HEK293 (cell line): ENCODE data around the gene IL36RN.

ENCODE experiments used
- CTCF ChIA-PET: fragments of 350-600 bp; formaldehyde crosslinking; extraction: SDS; loops from one replicate; lab custom pipeline; 2021; ENCODE audit warnings: antibody characterized with exemption; lab: Yijun Ruan, JAX
- POLR2A ChIA-PET: fragments of 300-600 bp; formaldehyde crosslinking; extraction: SDS; loops from one replicate; lab custom pipeline; 2020; ENCODE audit warnings: antibody characterized with exemption, inconsistent platforms; lab: Yijun Ruan, JAX
- H3K27ac ChIP-seq: fragments of 200-500 bp; sonication (Bioruptor generic); 2 replicates; pipeline ENCODE4 v1.5.1; 2014; ENCODE audit warnings: low read depth, low read length, control low read depth, inconsistent platforms; ENCODE audit errors: extremely low read depth
- H3K36me3 ChIP-seq, 2 experiments: fragments of 200-500 bp in 1 of 2; sonication (Bioruptor generic) in 1 of 2; 1 replicate in 1 of 2; 2 replicates in 1 of 2; pipeline ENCODE4 v1.5.1; 2014 to 2017; ENCODE audit warnings: inconsistent platforms in 2 of 2, low read length in 2 of 2; ENCODE audit not compliant: control insufficient read depth in 2 of 2, insufficient read depth in 1 of 2
- H3K4me1 ChIP-seq: fragments of 200-500 bp; sonication (Bioruptor generic); 2 replicates; pipeline ENCODE4 v1.5.1; 2014; ENCODE audit warnings: mild to moderate bottlenecking, low read length, inconsistent platforms; ENCODE audit not compliant: control insufficient read depth, insufficient read depth
- H3K4me3 ChIP-seq: 2 replicates; pipeline ENCODE4 v1.5.1; 2011; ENCODE audit warnings: low read depth, mild to moderate bottlenecking, control low read depth, low read length, moderate library complexity
- H3K9me3 ChIP-seq: fragments of 200-500 bp; sonication (Bioruptor generic); 2 replicates; pipeline ENCODE4 v1.5.1; 2014; ENCODE audit warnings: low read depth, low read length, inconsistent platforms; ENCODE audit not compliant: control insufficient read depth, insufficient read depth
- BCL11B ChIP-seq: fragments of 450-650 bp; formaldehyde crosslinking; IDR thresholded peaks from 2 replicates; pipeline ENCODE4 v1.5.1; 2016; ENCODE audit warnings: low read depth, missing biosample characterization, missing genetic modification characterization
- GLIS1 ChIP-seq: fragments of 450-650 bp; formaldehyde crosslinking; IDR thresholded peaks from 2 replicates; pipeline ENCODE4 v1.5.1; 2016; ENCODE audit warnings: missing biosample characterization, missing genetic modification characterization
- IKZF3 ChIP-seq: fragments of 450-650 bp; IDR thresholded peaks from 2 replicates; pipeline ENCODE4 v1.5.0; 2018; ENCODE audit warnings: missing biosample characterization, mild to moderate bottlenecking, missing genetic modification characterization, moderate library complexity
- KLF1 ChIP-seq: fragments of 450-650 bp; formaldehyde crosslinking; IDR thresholded peaks from 2 replicates; pipeline ENCODE4 v1.5.1; 2016; ENCODE audit warnings: missing biosample characterization, missing genetic modification characterization
- KLF16 ChIP-seq: fragments of 450-650 bp; formaldehyde crosslinking; IDR thresholded peaks from 2 replicates; pipeline ENCODE4 v1.5.1; 2017; ENCODE audit warnings: missing biosample characterization, missing genetic modification characterization
- OSR2 ChIP-seq: fragments of 450-650 bp; formaldehyde crosslinking; IDR thresholded peaks from 2 replicates; pipeline ENCODE4 v1.5.1; 2016; ENCODE audit warnings: missing biosample characterization, missing genetic modification characterization
- PRDM1 ChIP-seq: fragments of 450-650 bp; formaldehyde crosslinking; IDR thresholded peaks from 2 replicates; pipeline ENCODE4; 2016; ENCODE audit warnings: missing biosample characterization, missing genetic modification characterization
- ZBTB8A ChIP-seq: fragments of 450-650 bp; formaldehyde crosslinking; IDR thresholded peaks from 2 replicates; pipeline ENCODE4 v1.5.1; 2016; ENCODE audit warnings: missing biosample characterization, missing genetic modification characterization
- ZFP69B ChIP-seq: fragments of 450-650 bp; formaldehyde crosslinking; IDR thresholded peaks from 2 replicates; pipeline ENCODE4 v1.5.1; 2016; ENCODE audit warnings: missing biosample characterization, missing genetic modification characterization
- ZNF146 ChIP-seq: fragments of 450-650 bp; formaldehyde crosslinking; IDR thresholded peaks from 2 replicates; pipeline ENCODE4 v1.5.1; 2016; ENCODE audit warnings: missing biosample characterization, missing genetic modification characterization
- ZNF274 ChIP-seq, 2 experiments: fragments of 200-500 bp in 1 of 2; fragments of 450-650 bp in 1 of 2; sonication (Bioruptor generic) in 1 of 2; formaldehyde crosslinking in 1 of 2; IDR thresholded peaks; 2 replicates each; pipeline versions ENCODE4 v1.5.1 to v1.6.1; 2014 to 2016; ENCODE audit warnings: borderline replicate concordance in 1 of 2, inconsistent platforms in 1 of 2, low read length in 1 of 2, missing biosample characterization in 1 of 2, missing genetic modification characterization in 1 of 2
- ZNF354C ChIP-seq: fragments of 450-650 bp; formaldehyde crosslinking; IDR thresholded peaks from 2 replicates; pipeline ENCODE4 v1.5.1; 2016; ENCODE audit warnings: missing biosample characterization, missing genetic modification characterization, low read depth, borderline replicate concordance
- ZNF366 ChIP-seq: fragments of 450-650 bp; formaldehyde crosslinking; conservative IDR thresholded peaks from 2 replicates; pipeline ENCODE4 v1.5.1; 2016; ENCODE audit warnings: missing biosample characterization, missing genetic modification characterization
- ZNF423 ChIP-seq: fragments of 450-650 bp; formaldehyde crosslinking; IDR thresholded peaks from 2 replicates; pipeline ENCODE4 v1.5.1; 2016; ENCODE audit warnings: missing biosample characterization, missing genetic modification characterization
- ZNF549 ChIP-seq: fragments of 450-650 bp; IDR thresholded peaks from 2 replicates; pipeline ENCODE4 v1.5.1; 2018; ENCODE audit warnings: missing biosample characterization, missing genetic modification characterization, mild to moderate bottlenecking, inconsistent platforms, moderate library complexity
- ZNF660 ChIP-seq: fragments of 450-650 bp; IDR thresholded peaks from 2 replicates; pipeline ENCODE4 v1.5.1; 2018; ENCODE audit warnings: missing biosample characterization, mild to moderate bottlenecking, missing genetic modification characterization
- ZNF677 ChIP-seq: fragments of 450-650 bp; IDR thresholded peaks from 2 replicates; pipeline ENCODE4 v1.5.0; 2018; ENCODE audit warnings: missing biosample characterization, mild to moderate bottlenecking, missing genetic modification characterization, moderate library complexity
- ZNF704 ChIP-seq: fragments of 450-650 bp; formaldehyde crosslinking; IDR thresholded peaks from 2 replicates; pipeline ENCODE4 v1.5.1; 2016; ENCODE audit warnings: missing biosample characterization, missing genetic modification characterization
- ZNF707 ChIP-seq: fragments of 450-650 bp; formaldehyde crosslinking; IDR thresholded peaks from 2 replicates; pipeline ENCODE4 v1.5.1; 2016; ENCODE audit warnings: missing biosample characterization, missing genetic modification characterization
- ZSCAN16 ChIP-seq: fragments of 450-650 bp; formaldehyde crosslinking; IDR thresholded peaks from 2 replicates; pipeline ENCODE4 v1.5.1; 2016; ENCODE audit warnings: missing biosample characterization, missing genetic modification characterization
- ZSCAN30 ChIP-seq: fragments of 450-650 bp; IDR thresholded peaks from 2 replicates; pipeline ENCODE4 v1.5.1; 2018; ENCODE audit warnings: missing biosample characterization, mild to moderate bottlenecking, missing genetic modification characterization, moderate library complexity
- TF ChIP-seq, protein P1 (sequence below): fragments of 450-650 bp; formaldehyde crosslinking; IDR thresholded peaks from 2 replicates; pipeline ENCODE4 v1.5.1; 2016; ENCODE audit warnings: missing biosample characterization, missing genetic modification characterization
- TF ChIP-seq, protein P2 (sequence below): fragments of 450-650 bp; formaldehyde crosslinking; IDR thresholded peaks from 2 replicates; pipeline ENCODE4 v1.5.1; 2016; ENCODE audit warnings: missing biosample characterization, missing genetic modification characterization, borderline replicate concordance
- TF ChIP-seq, protein P3 (sequence below): fragments of 450-650 bp; formaldehyde crosslinking; IDR thresholded peaks from 2 replicates; pipeline ENCODE4 v1.5.1; 2016; ENCODE audit warnings: missing biosample characterization, missing genetic modification characterization
- TF ChIP-seq, protein P4 (sequence below): fragments of 450-650 bp; formaldehyde crosslinking; IDR thresholded peaks from 2 replicates; pipeline ENCODE4 v1.5.1; 2017; ENCODE audit warnings: missing biosample characterization, missing genetic modification characterization

Gene IL36RN

GRCh38 chr2:113036763-113037162, 22.2 kb upstream of the IL36RN start (continued):
- TF ChIP-seq IKZF3: no peak
- TF ChIP-seq ZFP69B (tag by site-specific recombination): no peak
- no peak for TF ChIP-seq ZNF354C
- TF ChIP-seq ZBTB8A: no peak
- no peak for TF ChIP-seq OSR2
- no peak for TF ChIP-seq GLIS1 (tag by site-specific recombination)
- TF ChIP-seq, protein P1, sequence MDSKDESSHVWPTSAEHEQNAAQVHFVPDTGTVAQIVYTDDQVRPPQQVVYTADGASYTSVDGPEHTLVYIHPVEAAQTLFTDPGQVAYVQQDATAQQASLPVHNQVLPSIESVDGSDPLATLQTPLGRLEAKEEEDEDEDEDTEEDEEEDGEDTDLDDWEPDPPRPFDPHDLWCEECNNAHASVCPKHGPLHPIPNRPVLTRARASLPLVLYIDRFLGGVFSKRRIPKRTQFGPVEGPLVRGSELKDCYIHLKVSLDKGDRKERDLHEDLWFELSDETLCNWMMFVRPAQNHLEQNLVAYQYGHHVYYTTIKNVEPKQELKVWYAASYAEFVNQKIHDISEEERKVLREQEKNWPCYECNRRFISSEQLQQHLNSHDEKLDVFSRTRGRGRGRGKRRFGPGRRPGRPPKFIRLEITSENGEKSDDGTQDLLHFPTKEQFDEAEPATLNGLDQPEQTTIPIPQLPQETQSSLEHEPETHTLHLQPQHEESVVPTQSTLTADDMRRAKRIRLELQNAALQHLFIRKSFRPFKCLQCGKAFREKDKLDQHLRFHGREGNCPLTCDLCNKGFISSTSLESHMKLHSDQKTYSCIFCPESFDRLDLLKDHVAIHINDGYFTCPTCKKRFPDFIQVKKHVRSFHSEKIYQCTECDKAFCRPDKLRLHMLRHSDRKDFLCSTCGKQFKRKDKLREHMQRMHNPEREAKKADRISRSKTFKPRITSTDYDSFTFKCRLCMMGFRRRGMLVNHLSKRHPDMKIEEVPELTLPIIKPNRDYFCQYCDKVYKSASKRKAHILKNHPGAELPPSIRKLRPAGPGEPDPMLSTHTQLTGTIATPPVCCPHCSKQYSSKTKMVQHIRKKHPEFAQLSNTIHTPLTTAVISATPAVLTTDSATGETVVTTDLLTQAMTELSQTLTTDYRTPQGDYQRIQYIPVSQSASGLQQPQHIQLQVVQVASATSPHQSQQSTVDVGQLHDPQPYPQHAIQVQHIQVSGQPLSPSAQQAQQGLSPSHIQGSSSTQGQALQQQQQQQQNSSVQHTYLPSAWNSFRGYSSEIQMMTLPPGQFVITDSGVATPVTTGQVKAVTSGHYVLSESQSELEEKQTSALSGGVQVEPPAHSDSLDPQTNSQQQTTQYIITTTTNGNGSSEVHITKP: no peak
- TF ChIP-seq, all 188 proteins: peak for 0

- CTCF ChIA-PET: no interaction called here
- TF ChIP-seq, protein P2, sequence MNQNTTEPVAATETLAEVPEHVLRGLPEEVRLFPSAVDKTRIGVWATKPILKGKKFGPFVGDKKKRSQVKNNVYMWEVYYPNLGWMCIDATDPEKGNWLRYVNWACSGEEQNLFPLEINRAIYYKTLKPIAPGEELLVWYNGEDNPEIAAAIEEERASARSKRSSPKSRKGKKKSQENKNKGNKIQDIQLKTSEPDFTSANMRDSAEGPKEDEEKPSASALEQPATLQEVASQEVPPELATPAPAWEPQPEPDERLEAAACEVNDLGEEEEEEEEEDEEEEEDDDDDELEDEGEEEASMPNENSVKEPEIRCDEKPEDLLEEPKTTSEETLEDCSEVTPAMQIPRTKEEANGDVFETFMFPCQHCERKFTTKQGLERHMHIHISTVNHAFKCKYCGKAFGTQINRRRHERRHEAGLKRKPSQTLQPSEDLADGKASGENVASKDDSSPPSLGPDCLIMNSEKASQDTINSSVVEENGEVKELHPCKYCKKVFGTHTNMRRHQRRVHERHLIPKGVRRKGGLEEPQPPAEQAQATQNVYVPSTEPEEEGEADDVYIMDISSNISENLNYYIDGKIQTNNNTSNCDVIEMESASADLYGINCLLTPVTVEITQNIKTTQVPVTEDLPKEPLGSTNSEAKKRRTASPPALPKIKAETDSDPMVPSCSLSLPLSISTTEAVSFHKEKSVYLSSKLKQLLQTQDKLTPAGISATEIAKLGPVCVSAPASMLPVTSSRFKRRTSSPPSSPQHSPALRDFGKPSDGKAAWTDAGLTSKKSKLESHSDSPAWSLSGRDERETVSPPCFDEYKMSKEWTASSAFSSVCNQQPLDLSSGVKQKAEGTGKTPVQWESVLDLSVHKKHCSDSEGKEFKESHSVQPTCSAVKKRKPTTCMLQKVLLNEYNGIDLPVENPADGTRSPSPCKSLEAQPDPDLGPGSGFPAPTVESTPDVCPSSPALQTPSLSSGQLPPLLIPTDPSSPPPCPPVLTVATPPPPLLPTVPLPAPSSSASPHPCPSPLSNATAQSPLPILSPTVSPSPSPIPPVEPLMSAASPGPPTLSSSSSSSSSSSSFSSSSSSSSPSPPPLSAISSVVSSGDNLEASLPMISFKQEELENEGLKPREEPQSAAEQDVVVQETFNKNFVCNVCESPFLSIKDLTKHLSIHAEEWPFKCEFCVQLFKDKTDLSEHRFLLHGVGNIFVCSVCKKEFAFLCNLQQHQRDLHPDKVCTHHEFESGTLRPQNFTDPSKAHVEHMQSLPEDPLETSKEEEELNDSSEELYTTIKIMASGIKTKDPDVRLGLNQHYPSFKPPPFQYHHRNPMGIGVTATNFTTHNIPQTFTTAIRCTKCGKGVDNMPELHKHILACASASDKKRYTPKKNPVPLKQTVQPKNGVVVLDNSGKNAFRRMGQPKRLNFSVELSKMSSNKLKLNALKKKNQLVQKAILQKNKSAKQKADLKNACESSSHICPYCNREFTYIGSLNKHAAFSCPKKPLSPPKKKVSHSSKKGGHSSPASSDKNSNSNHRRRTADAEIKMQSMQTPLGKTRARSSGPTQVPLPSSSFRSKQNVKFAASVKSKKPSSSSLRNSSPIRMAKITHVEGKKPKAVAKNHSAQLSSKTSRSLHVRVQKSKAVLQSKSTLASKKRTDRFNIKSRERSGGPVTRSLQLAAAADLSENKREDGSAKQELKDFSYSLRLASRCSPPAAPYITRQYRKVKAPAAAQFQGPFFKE (tag by site-specific recombination): no peak
- no peak for TF ChIP-seq ZNF366 (tag by site-specific recombination)
- TF ChIP-seq ZNF660: no peak
- no peak for TF ChIP-seq ZNF274 (IDR thresholded peaks at IDR 0.05; ENCODE audit: low read length)
- no peak for TF ChIP-seq ZNF274 (tag by site-specific recombination; IDR thresholded peaks at IDR 0.05; ENCODE audit: borderline replicate concordance)
- no peak for TF ChIP-seq ZNF704 (tag by site-specific recombination)
- no peak for TF ChIP-seq BCL11B (tag by site-specific recombination)
- TF ChIP-seq ZNF423 (tag by site-specific recombination): no peak
- no peak for TF ChIP-seq KLF16 (tag by site-specific recombination)
- no peak for TF ChIP-seq ZSCAN16 (tag by site-specific recombination)
- no peak for TF ChIP-seq ZNF146 (tag by site-specific recombination)
- TF ChIP-seq, protein P3, sequence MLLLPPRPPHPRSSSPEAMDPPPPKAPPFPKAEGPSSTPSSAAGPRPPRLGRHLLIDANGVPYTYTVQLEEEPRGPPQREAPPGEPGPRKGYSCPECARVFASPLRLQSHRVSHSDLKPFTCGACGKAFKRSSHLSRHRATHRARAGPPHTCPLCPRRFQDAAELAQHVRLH (tag by site-specific recombination): no peak
- TF ChIP-seq KLF1: no peak
- TF ChIP-seq, protein P4, sequence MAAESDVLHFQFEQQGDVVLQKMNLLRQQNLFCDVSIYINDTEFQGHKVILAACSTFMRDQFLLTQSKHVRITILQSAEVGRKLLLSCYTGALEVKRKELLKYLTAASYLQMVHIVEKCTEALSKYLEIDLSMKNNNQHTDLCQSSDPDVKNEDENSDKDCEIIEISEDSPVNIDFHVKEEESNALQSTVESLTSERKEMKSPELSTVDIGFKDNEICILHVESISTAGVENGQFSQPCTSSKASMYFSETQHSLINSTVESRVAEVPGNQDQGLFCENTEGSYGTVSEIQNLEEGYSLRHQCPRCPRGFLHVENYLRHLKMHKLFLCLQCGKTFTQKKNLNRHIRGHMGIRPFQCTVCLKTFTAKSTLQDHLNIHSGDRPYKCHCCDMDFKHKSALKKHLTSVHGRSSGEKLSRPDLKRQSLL (tag by site-specific recombination): no peak
- no peak for TF ChIP-seq PRDM1 (tag by site-specific recombination)
- TF ChIP-seq ZNF677 (tag by site-specific recombination): no peak
- TF ChIP-seq ZNF549 (tag by site-specific recombination): no peak
- TF ChIP-seq ZNF707: no peak
- no peak for TF ChIP-seq ZSCAN30
Observed at GRCh38 chr2:113038291-113038690, 20.7 kb upstream of the IL36RN start.

More at GRCh38 chr2:113038291-113038690, 20.7 kb upstream of the IL36RN start:
- Histone ChIP-seq H3K4me1 (no peaks in the 10 kb centered on the region), H3K27ac (no peak overlapping the region), H3K4me3 (no peak overlapping the region), H3K36me3 (no peaks in the 10 kb centered on the region), H3K9me3 (no peaks in the 10 kb centered on the region)
- POLR2A ChIA-PET: no interaction called here
